HepG2 (cell line): ENCODE measurements around the gene ATP5F1E. TPM values are rescaled to one million over a fixed set of nuclear protein-coding genes. Genes with fewer than 3 reads are reported as not detected.

Experiments used
- BCLAF1 ChIP-seq: fragments of 450-650 bp; IDR thresholded peaks from 2 replicates; pipeline ENCODE4 v1.6.1; 2017; ENCODE audit warnings: mild to moderate bottlenecking
- IKZF4 ChIP-seq: sonication (generic); formaldehyde crosslinking; IDR thresholded peaks from 2 replicates; pipeline ENCODE4 v1.5.1; 2020; ENCODE audit warnings: borderline replicate concordance, mild to moderate bottlenecking, low read depth, missing genetic modification reagents; ENCODE audit errors: not compliant biosample characterization
- IKZF5 ChIP-seq: IDR thresholded peaks from 2 replicates; pipeline ENCODE4 v1.6.1; 2018; ENCODE audit warnings: missing genetic modification reagents, mild to moderate bottlenecking, missing compliant biosample characterization
- KDM3A ChIP-seq: IDR thresholded peaks from 2 replicates; pipeline ENCODE4 v1.6.1; 2018; ENCODE audit warnings: low read depth, missing compliant biosample characterization
- LCORL ChIP-seq, 2 experiments: fragments of 450-650 bp in 1 of 2; sonication (generic) in 1 of 2; formaldehyde crosslinking in 1 of 2; IDR thresholded peaks; 2 replicates each; pipeline versions ENCODE4 v1.5.0 to v1.6.1; 2017 to 2020; ENCODE audit warnings: antibody characterized with exemption in 1 of 2, missing genetic modification reagents in 1 of 2
- MIER3 ChIP-seq: IDR thresholded peaks from 2 replicates; pipeline ENCODE4 v1.6.1; 2016; ENCODE audit warnings: missing compliant biosample characterization, borderline replicate concordance
- RFX3 ChIP-seq: IDR thresholded peaks from 2 replicates; pipeline ENCODE4 v1.6.1; 2016; ENCODE audit warnings: missing biosample characterization, missing genetic modification reagents
- STAT5B ChIP-seq: sonication (generic); formaldehyde crosslinking; IDR thresholded peaks from 2 replicates; pipeline ENCODE4 v1.4.0; 2020; ENCODE audit warnings: missing genetic modification reagents
- XRCC5 ChIP-seq: fragments of 200-400 bp; formaldehyde crosslinking; optimal IDR thresholded peaks from 2 replicates; pipeline ENCODE3; 2017; ENCODE audit warnings: mild to moderate bottlenecking, low read length
- ZNF414 ChIP-seq: sonication (generic); formaldehyde crosslinking; IDR thresholded peaks from 2 replicates; pipeline ENCODE4 v1.5.0; 2020; ENCODE audit warnings: missing genetic modification reagents
- ZNF766 ChIP-seq: sonication (generic); formaldehyde crosslinking; IDR thresholded peaks from 2 replicates; pipeline ENCODE4 v1.5.0; 2020; ENCODE audit warnings: missing genetic modification reagents, borderline replicate concordance
- ZNF883 ChIP-seq: sonication (generic); formaldehyde crosslinking; IDR thresholded peaks from 2 replicates; pipeline ENCODE4 v1.5.1; 2020; ENCODE audit warnings: mild to moderate bottlenecking, missing genetic modification reagents; ENCODE audit errors: not compliant biosample characterization
- ZSCAN12 ChIP-seq: sonication (generic); formaldehyde crosslinking; IDR thresholded peaks from 2 replicates; pipeline ENCODE4 v1.9.0; 2021; ENCODE audit warnings: mild to moderate bottlenecking, missing genetic modification reagents
- polyA plus RNA-seq, 8 experiments: library from polyadenylated mRNA; depleted of rRNA in 3 of 8; stranded (reverse) in 7 of 8; unstranded in 1 of 8; fragments of >200 nt; fragmentation: Illumina TruSeq in 4 of 8; extraction: Trizol in 4 of 8; gene quantifications; 2 replicates each; pipeline versions ENCODE4 v1.2.1 to v1.2.3, GENCODE V29; 2011 to 2016; ENCODE audit warnings: low read depth in 4 of 8, missing spikeins in 1 of 8, mixed read lengths in 1 of 8; ENCODE audit not compliant: insufficient read depth in 1 of 8
- total RNA-seq, 5 experiments: library from RNA; depleted of rRNA; stranded (reverse); fragments of >200 nt; fragmentation: Illumina TruSeq; extraction: Trizol; gene quantifications; 2 replicates each; pipeline ENCODE4 v1.2.3, GENCODE V29; 2016; ENCODE audit warnings: low read depth in 1 of 5
- TF ChIP-seq, protein P1 (sequence below): sonication (generic); formaldehyde crosslinking; IDR thresholded peaks from 2 replicates; pipeline ENCODE4 v1.8.0; 2023; ENCODE audit warnings: mild to moderate bottlenecking, missing genetic modification reagents
- TF ChIP-seq, protein P2 (sequence below): sonication (generic); formaldehyde crosslinking; IDR thresholded peaks from 2 replicates; pipeline ENCODE4 v1.5.0; 2020; ENCODE audit warnings: missing genetic modification reagents, mild to moderate bottlenecking, borderline replicate concordance
- TF ChIP-seq, protein P3 (sequence below): sonication (generic); formaldehyde crosslinking; IDR thresholded peaks from 2 replicates; pipeline ENCODE4 v1.4.0; 2020; ENCODE audit warnings: missing genetic modification reagents
- TF ChIP-seq, protein P4 (sequence below): conservative IDR thresholded peaks from 2 replicates; pipeline ENCODE4 v1.6.1; 2018; ENCODE audit warnings: missing genetic modification reagents

Gene ATP5F1E
- total and polyA plus RNA-seq, 2 of the 13 experiments (the other 11 are each of a cell fraction or from before 2014, with no cell fraction given) = 121 to 134 TPM

DNA sequence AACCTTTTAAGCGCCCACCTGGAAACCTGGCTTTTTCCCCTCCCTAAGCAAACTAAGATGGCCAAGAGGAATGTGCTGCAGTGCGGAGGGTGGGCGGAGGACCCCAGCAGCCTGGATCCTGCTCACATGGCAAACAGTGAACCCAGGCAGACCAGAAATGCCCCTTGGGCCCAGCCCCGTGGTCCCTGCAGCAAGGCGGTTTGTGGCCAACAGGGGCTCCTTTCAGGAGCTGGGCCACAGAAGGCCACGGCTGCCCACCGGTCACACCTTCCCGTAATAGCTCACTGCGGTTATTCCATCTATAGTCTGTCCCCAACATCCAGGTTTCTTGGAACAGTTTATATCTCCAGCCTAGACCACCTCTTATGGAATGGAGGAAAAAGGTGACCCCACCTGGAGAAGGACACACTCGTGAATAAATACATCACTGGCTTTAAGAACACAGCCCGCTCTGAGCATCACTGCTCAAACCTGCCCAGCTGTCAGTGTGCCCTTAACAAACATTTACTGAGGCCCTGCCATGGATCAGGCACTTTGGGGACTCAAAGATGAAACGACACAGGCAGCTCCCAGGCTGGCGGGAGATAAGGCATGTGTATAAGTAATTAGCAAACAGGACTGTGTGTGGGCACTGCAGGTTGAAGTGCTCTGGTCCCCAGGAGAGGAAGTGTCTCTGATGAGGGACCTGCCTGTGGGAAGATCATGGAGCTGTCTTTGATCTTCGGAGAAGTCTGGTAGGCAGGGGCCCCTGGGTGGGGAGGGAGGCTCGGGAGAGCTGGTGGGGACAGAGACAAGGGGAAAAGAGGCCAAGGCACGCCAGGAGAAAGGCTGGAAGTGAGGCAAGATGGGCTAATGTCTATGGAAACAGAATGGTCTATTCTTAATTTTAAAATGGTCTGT lies 16.1 kb downstream of the ATP5F1E start (continued):
- TF ChIP-seq, protein P1, sequence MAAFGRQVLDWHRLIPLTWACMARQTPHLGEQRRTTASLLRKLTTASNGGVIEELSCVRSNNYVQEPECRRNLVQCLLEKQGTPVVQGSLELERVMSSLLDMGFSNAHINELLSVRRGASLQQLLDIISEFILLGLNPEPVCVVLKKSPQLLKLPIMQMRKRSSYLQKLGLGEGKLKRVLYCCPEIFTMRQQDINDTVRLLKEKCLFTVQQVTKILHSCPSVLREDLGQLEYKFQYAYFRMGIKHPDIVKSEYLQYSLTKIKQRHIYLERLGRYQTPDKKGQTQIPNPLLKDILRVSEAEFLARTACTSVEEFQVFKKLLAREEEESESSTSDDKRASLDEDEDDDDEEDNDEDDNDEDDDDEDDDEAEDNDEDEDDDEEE (CRISPR knock-in tag) = peak; percentile 39; the same call in 1 of the 2 replicates
- peak; percentile 95 for TF ChIP-seq IKZF5 (CRISPR knock-in tag)
- TF ChIP-seq, protein P2, sequence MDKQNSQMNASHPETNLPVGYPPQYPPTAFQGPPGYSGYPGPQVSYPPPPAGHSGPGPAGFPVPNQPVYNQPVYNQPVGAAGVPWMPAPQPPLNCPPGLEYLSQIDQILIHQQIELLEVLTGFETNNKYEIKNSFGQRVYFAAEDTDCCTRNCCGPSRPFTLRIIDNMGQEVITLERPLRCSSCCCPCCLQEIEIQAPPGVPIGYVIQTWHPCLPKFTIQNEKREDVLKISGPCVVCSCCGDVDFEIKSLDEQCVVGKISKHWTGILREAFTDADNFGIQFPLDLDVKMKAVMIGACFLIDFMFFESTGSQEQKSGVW (CRISPR knock-in tag) = no peak
- 0 out of 2 replicates have a peak, but pooled peaks have one; percentile 65 for TF ChIP-seq STAT5B (CRISPR knock-in tag)
- TF ChIP-seq RFX3 = no peak
- TF ChIP-seq ZSCAN12 = no peak
- TF ChIP-seq, protein P3, sequence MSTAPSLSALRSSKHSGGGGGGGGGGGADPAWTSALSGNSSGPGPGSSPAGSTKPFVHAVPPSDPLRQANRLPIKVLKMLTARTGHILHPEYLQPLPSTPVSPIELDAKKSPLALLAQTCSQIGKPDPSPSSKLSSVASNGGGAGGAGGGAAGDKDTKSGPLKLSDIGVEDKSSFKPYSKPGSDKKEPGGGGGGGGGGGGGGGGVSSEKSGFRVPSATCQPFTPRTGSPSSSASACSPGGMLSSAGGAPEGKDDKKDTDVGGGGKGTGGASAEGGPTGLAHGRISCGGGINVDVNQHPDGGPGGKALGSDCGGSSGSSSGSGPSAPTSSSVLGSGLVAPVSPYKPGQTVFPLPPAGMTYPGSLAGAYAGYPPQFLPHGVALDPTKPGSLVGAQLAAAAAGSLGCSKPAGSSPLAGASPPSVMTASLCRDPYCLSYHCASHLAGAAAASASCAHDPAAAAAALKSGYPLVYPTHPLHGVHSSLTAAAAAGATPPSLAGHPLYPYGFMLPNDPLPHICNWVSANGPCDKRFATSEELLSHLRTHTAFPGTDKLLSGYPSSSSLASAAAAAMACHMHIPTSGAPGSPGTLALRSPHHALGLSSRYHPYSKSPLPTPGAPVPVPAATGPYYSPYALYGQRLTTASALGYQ = peak; percentile 98
- TF ChIP-seq IKZF4 (CRISPR knock-in tag) = peak; percentile 24
- TF ChIP-seq ZNF414 (CRISPR knock-in tag) = peak; percentile 85; the same call in 1 of the 2 replicates
- peak; percentile 91 for TF ChIP-seq XRCC5
- TF ChIP-seq BCLAF1 = no peak
- TF ChIP-seq ZNF766 = peak; percentile 33; the same call in 1 of the 2 replicates
- TF ChIP-seq, protein P4, sequence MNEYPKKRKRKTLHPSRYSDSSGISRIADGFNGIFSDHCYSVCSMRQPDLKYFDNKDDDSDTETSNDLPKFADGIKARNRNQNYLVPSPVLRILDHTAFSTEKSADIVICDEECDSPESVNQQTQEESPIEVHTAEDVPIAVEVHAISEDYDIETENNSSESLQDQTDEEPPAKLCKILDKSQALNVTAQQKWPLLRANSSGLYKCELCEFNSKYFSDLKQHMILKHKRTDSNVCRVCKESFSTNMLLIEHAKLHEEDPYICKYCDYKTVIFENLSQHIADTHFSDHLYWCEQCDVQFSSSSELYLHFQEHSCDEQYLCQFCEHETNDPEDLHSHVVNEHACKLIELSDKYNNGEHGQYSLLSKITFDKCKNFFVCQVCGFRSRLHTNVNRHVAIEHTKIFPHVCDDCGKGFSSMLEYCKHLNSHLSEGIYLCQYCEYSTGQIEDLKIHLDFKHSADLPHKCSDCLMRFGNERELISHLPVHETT (CRISPR knock-in tag) = peak; percentile 40; the same call in 1 of the 2 replicates
- peak; percentile 13 for TF ChIP-seq ZNF883 (CRISPR knock-in tag)
- TF ChIP-seq KDM3A (CRISPR knock-in tag) = peak; percentile 70; the same call in 1 of the 2 replicates
- TF ChIP-seq LCORL (IDR thresholded peaks at IDR 0.05) = no peak
- TF ChIP-seq LCORL (CRISPR knock-in tag; IDR thresholded peaks at IDR 0.05) = peak; percentile 90
- peak; percentile 77; the same call in 1 of the 2 replicates for TF ChIP-seq MIER3 (CRISPR knock-in tag)
